Neural progenitor cell (in vitro differentiated cells): ENCODE data around the gene CAMK2N1.

Experiments
- EZH2 ChIP-seq: fragments of 200-600 bp; sonication (generic); IDR thresholded peaks from 2 replicates; pipeline ENCODE4 v1.6.1; 2017; ENCODE audit warnings: antibody characterized with exemption, mild to moderate bottlenecking, moderate library complexity
- EZH2phosphoT487 ChIP-seq: fragments of 200-600 bp; sonication (generic); IDR thresholded peaks from 2 replicates; pipeline ENCODE4 v1.6.1; 2017; ENCODE audit warnings: antibody characterized with exemption
- TF ChIP-seq, protein P1 (sequence below): fragments of 200-600 bp; sonication (generic); IDR thresholded peaks from 2 replicates; pipeline ENCODE4 v1.5.1; 2017; ENCODE audit warnings: antibody characterized with exemption, mild to moderate bottlenecking

DNA sequence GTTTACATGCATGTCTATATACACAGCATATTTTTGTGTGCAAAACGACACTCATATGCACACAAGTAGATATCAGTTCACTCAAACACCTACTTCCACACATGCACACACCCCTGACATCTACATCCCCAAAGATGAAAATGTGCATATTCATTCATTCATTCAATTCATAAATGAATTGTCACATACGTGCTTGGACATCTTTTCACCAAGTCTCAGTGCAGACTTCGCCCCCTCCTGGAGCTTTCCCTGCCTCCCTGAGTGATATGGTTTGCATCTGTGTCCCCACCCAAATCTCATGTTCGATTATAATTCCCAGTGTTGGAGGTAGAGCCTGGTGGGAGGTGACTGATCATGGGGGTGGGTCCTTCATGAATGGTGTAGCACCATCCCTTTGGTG, 53.1 kb downstream of the CAMK2N1 start:
- TF ChIP-seq, protein P1, sequence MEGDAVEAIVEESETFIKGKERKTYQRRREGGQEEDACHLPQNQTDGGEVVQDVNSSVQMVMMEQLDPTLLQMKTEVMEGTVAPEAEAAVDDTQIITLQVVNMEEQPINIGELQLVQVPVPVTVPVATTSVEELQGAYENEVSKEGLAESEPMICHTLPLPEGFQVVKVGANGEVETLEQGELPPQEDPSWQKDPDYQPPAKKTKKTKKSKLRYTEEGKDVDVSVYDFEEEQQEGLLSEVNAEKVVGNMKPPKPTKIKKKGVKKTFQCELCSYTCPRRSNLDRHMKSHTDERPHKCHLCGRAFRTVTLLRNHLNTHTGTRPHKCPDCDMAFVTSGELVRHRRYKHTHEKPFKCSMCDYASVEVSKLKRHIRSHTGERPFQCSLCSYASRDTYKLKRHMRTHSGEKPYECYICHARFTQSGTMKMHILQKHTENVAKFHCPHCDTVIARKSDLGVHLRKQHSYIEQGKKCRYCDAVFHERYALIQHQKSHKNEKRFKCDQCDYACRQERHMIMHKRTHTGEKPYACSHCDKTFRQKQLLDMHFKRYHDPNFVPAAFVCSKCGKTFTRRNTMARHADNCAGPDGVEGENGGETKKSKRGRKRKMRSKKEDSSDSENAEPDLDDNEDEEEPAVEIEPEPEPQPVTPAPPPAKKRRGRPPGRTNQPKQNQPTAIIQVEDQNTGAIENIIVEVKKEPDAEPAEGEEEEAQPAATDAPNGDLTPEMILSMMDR, result no peak
- TF ChIP-seq EZH2, result no peak
- TF ChIP-seq EZH2phosphoT487, result no peak
